Fibroblast of lung (primary cell): ENCODE results near the gene AGBL4.

Experiments
- EZH2 ChIP-seq: IDR thresholded peaks from 2 replicates; pipeline ENCODE4 v1.5.1; 2012; ENCODE audit warnings: low read length, control low read depth, mild to moderate bottlenecking; ENCODE audit errors: missing control alignments
- TF ChIP-seq, protein P1 (sequence below), 2 donors: IDR thresholded peaks in 1 of 2; conservative IDR thresholded peaks in 1 of 2; 1 replicate in 1 of 2; 2 replicates in 1 of 2; pipeline ENCODE4 v1.5.1; 2011 to 2012; ENCODE audit warnings: low read length in 2 of 2, control low read depth in 1 of 2, inconsistent platforms in 1 of 2, low read depth in 1 of 2, mild to moderate bottlenecking in 1 of 2

DNA sequence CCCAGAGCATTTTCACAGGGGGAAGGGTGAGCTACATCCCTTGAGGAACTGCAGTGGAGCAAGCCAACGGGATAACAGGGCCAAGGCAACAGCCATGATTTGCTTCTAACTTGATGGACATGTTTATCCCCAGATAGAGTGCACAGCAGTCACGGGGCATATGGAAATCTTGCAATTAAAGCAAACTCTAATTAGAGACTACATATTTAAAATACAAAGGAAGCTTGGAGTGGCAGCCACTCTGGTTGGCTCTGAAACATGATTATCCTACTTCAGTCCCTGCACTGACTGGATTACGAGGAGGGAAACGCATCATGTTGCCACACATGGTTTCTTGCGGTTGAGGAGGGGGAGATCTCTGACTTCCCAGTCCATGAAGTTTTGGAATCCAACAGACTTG lies 1307.8 kb downstream of the AGBL4 start:
- TF ChIP-seq EZH2, result no peak
- TF ChIP-seq, protein P1, sequence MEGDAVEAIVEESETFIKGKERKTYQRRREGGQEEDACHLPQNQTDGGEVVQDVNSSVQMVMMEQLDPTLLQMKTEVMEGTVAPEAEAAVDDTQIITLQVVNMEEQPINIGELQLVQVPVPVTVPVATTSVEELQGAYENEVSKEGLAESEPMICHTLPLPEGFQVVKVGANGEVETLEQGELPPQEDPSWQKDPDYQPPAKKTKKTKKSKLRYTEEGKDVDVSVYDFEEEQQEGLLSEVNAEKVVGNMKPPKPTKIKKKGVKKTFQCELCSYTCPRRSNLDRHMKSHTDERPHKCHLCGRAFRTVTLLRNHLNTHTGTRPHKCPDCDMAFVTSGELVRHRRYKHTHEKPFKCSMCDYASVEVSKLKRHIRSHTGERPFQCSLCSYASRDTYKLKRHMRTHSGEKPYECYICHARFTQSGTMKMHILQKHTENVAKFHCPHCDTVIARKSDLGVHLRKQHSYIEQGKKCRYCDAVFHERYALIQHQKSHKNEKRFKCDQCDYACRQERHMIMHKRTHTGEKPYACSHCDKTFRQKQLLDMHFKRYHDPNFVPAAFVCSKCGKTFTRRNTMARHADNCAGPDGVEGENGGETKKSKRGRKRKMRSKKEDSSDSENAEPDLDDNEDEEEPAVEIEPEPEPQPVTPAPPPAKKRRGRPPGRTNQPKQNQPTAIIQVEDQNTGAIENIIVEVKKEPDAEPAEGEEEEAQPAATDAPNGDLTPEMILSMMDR (conservative IDR thresholded peaks at IDR 0.05 in 1 of 2, IDR thresholded peaks at IDR 0.05 in 1 of 2; ENCODE audit: low read depth in 1 of 2, low read length in 2 of 2), result no peak
